ENCODE measurements around the gene MAMDC4.

MAMDC4 gene

GRCh38 chr9:136849960-136850865 lies 1.9 kb upstream of the MAMDC4 start:
- DNase-seq, result no peak

GRCh38 chr9:136850866-136851775 lies 1.0 kb upstream of the MAMDC4 start:
- DNase-seq, result no peak

GRCh38 chr9:136852664-136853595 lies 784 bp downstream of the MAMDC4 start:
- DNase-seq, result no peak

GRCh38 chr9:136853596-136854112 lies 1.5 kb downstream of the MAMDC4 start:
- DNase-seq, result no peak

DNA sequence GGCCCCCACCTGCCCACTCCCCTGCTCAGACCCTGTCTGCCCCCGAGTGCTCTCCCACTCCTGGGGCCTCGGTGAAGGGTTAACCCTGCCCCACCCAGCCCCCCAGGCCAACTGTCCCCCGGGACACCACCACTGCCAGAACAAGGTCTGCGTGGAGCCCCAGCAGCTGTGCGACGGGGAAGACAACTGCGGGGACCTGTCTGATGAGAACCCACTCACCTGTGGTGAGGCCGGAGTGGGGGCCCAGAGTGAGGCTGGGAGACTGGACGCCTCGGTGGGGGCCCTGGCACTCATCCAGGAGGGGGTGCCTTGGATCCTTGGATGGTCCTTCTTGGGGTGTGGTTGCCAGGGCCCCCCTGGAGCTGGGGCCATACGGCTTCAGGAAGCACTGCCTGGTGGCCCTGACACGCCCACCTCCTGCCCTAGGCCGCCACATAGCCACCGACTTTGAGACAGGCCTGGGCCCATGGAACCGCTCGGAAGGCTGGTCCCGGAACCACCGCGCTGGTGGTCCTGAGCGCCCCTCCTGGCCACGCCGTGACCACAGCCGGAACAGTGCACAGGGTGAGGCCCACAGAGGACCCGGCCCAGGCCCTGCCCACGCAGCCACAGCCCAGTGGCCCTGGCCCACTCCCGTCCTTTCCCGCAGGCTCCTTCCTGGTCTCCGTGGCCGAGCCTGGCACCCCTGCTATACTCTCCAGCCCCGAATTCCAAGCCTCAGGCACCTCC lies 2.1 kb downstream of the MAMDC4 start:
- DNase-seq, result no peak

- no peak for DNase-seq
These were observed 2.8 kb downstream of the MAMDC4 start for GRCh38 chr9:136854842-136855460.

- no peak for DNase-seq
These were observed 3.4 kb downstream of the MAMDC4 start for GRCh38 chr9:136855461-136856078.

GRCh38 chr9:136856079-136856476 lies 3.9 kb downstream of the MAMDC4 start:
- no peak for DNase-seq

- no peak for DNase-seq
These were observed 4.5 kb downstream of the MAMDC4 start for GRCh38 chr9:136856541-136857141.

DNA sequence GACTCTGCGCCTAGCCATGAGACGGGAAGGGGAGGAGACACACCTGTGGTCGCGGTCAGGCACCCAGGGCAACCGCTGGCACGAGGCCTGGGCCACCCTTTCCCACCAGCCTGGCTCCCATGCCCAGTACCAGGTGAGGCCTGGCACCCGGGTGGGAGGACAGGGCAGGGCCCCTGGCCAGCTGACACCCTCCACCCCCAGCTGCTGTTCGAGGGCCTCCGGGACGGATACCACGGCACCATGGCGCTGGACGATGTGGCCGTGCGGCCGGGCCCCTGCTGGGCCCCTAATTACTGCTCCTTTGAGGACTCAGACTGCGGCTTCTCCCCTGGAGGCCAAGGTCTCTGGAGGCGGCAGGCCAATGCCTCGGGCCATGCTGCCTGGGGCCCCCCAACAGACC lies 5.0 kb downstream of the MAMDC4 start:
- no peak for DNase-seq

DNA sequence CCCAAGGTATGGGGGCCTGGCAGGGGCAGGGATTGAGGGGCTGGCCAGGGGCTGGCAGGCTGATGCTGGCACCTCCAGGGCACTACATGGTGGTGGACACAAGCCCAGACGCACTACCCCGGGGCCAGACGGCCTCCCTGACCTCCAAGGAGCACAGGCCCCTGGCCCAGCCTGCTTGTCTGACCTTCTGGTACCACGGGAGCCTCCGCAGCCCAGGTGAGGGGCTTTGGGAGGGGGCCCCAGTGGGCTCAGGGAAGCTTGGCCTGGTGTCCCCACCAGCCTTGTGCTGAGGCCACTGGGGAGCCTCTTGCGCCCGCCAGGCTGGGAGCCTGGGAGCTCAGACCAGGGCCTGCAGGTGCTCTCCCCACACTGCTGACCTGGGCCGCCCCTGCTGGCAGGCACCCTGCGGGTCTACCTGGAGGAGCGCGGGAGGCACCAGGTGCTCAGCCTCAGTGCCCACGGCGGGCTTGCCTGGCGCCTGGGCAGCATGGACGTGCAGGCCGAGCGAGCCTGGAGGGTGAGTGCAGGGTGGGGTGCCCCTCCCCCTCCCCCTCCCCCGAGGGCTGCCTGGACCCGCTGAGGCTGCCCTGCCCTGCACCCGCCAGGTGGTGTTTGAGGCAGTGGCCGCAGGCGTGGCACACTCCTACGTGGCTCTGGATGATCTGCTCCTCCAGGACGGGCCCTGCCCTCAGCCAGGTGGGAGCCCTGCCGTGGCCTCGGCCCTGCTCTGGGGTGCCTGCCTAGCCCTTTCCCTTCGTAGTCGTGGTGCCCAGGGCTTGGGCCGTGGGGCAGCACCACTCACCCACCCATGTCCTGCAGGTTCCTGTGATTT lies 5.7 kb downstream of the MAMDC4 start:
- DNase-seq, result no peak

- DNase-seq, result no peak
These were observed 6.3 kb downstream of the MAMDC4 start for GRCh38 chr9:136858452-136858843.

DNA sequence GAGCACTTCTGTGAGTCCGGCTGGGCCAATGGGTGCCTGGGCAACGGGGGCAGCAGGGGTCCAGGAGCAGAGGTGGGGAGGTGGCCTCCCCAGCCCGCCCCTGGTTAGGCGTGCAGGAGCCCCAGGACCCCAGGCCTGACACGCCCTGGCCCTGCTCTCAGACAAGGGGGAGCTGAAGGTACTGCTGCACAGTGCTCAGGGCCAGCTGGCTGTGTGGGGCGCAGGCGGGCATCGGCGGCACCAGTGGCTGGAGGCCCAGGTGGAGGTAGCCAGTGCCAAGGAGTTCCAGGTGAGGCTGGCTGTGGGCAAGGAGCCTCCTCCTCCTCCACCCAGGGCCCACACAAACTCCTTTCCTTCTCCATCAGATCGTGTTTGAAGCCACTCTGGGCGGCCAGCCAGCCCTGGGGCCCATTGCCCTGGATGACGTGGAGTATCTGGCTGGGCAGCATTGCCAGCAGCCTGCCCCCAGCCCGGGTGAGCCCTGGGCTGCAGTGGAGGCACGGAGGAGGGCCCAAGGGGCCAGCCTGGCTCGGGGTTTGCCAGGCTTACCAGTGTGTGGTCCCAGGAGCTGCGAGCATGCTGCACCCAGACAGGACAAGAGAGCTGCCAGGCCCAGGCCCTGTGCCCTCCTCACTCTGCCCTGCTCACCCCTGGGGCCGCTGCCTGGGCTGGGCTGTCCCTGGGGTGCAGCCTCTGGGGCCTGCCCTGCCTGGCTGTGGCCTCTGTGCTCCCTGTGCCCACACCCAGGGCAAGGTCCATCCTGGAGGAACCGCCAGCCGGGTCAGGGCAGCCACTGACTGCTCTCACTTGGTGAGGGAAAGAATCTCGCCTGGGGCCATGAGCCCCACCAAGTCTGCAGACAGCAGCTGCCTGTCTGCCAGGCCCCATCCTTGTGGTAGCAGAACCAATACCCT lies 7.0 kb downstream of the MAMDC4 start:
- DNase-seq, result no peak

DNA sequence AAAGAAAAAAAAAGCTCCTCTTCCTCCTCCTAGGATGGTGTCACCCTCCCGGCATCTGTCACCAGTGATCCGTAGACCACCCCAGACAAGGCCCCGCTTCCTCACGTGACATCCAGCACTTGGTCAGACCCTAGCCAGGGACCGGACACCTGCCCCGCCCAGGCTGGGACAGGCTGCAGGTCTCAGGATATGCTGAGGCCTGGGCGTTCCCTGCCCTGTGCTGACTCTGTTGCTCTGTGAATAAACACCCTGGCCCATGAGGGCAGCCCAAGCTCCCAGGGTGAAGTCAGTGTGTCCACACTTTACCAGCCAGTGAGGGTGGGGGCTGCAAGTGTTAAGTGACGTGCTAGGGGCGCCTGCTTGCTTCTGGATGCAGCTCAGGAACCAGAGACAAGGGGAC lies 8.4 kb downstream of the MAMDC4 start:
- DNase-seq, result no peak

- DNase-seq, result no peak
These were observed 9.1 kb downstream of the MAMDC4 start for GRCh38 chr9:136860933-136861873.

- DNase-seq, result no peak
These were observed 9.8 kb downstream of the MAMDC4 start for GRCh38 chr9:136861874-136862457.

Data from activated gamma-delta T cell treated with Interleukin-2 at 50 U/mL for 16 hours (primary cell).